ENCODE measurements around the gene LDLRAD3.

GRCh38 chr11:36213393-36213840 is 269.6 kb downstream of the LDLRAD3 start:
- TF ChIP-seq CTCF (IDR thresholded peaks at IDR 0.05) (no peak), POLR2A (IDR thresholded peaks at IDR 0.05) (no peak)
